Measurements from ENCODE around the gene JAGN1.
"Not testable (repeated sequence)": the region's sequence is repeated elsewhere in the genome, so short reads cannot be mapped to it uniquely, and the experiment has no call there.

- TF ChIP-seq POLR2A (IDR thresholded peaks at IDR 0.05); CTCF (IDR thresholded peaks at IDR 0.05 in 4 of 5, conservative IDR thresholded peaks at IDR 0.05 in 1 of 5): not testable (repeated sequence)
Measured at GRCh38 chr3:9872067-9872466, 18.3 kb upstream of the JAGN1 start.
